GM23338 (cell line): ENCODE data around the gene MGRN1. TPM values are rescaled to one million over a fixed set of nuclear protein-coding genes. Genes with fewer than 3 reads are reported as not detected.

Experiments
- ATAC-seq: fragments of 200-7000 bp; cut with Tn5 transposase; 3 replicates; pipeline ENCODE4 v1.9.1; 2020
- DNase-seq: peaks from one replicate; pipeline ENCODE4 v3.0.0-alpha.2; 2015; ENCODE audit warnings: low spot score
- H2AFZ ChIP-seq: fragments of 200-600 bp; sonication (generic); 2 replicates; pipeline ENCODE4 v1.8.0; 2016; ENCODE audit warnings: antibody characterized with exemption, mild to moderate bottlenecking, moderate library complexity
- H3F3A ChIP-seq: fragments of 200-600 bp; sonication (generic); replicated peaks from 2 replicates; pipeline ENCODE4 v1.8.0; 2017; ENCODE audit warnings: antibody characterized with exemption, mixed run types, low read depth
- H3K27ac ChIP-seq: fragments of 200-600 bp; sonication (generic); 2 replicates; pipeline ENCODE4 v1.6.1; 2016; ENCODE audit warnings: low read depth
- H3K27me3 ChIP-seq: fragments of 200-600 bp; sonication (generic); 2 replicates; pipeline ENCODE4 v1.8.0; 2016; ENCODE audit warnings: mild to moderate bottlenecking, mixed run types, moderate library complexity; ENCODE audit not compliant: insufficient read depth
- H3K36me3 ChIP-seq: fragments of 200-600 bp; sonication (generic); 2 replicates; pipeline ENCODE4 v1.8.0; 2016; ENCODE audit warnings: mild to moderate bottlenecking; ENCODE audit not compliant: insufficient read depth
- H3K4me1 ChIP-seq: fragments of 200-600 bp; sonication (generic); 2 replicates; pipeline ENCODE4 v1.8.0; 2016; ENCODE audit warnings: mild to moderate bottlenecking, moderate library complexity; ENCODE audit not compliant: insufficient read depth
- H3K4me2 ChIP-seq: fragments of 200-600 bp; sonication (generic); 2 replicates; pipeline ENCODE4 v1.7.1; 2017; ENCODE audit warnings: mixed run types
- H3K4me3 ChIP-seq: fragments of 200-600 bp; sonication (generic); 2 replicates; pipeline ENCODE4 v1.6.1; 2016; ENCODE audit warnings: mixed run types
- H3K79me2 ChIP-seq: fragments of 200-600 bp; sonication (generic); replicated peaks from 2 replicates; pipeline ENCODE4 v1.8.0; 2017; ENCODE audit warnings: mild to moderate bottlenecking; ENCODE audit not compliant: insufficient read depth
- H3K9me2 ChIP-seq: fragments of 200-600 bp; sonication (generic); 2 replicates; pipeline ENCODE4 v1.8.0; 2017; ENCODE audit not compliant: insufficient read depth
- H4K20me1 ChIP-seq: fragments of 200-600 bp; sonication (generic); replicated peaks from 2 replicates; pipeline ENCODE4 v1.8.0; 2017; ENCODE audit warnings: mild to moderate bottlenecking; ENCODE audit not compliant: insufficient read depth
- H3K27ac Mint-ChIP-seq: 2 replicates; pipeline ENCODE4 v1.8.0; 2020; ENCODE audit warnings: inconsistent platforms, mild to moderate bottlenecking, moderate library complexity, mixed read lengths
- H3K27me3 Mint-ChIP-seq: 3 replicates; pipeline ENCODE4 v1.8.0; 2022; ENCODE audit warnings: low read depth, mild to moderate bottlenecking, moderate library complexity, mixed read lengths, inconsistent platforms; ENCODE audit not compliant: insufficient read depth, poor library complexity
- H3K36me3 Mint-ChIP-seq: 3 replicates; pipeline ENCODE4 v1.8.0; 2021; ENCODE audit warnings: low read depth, mild to moderate bottlenecking, inconsistent platforms, moderate library complexity, mixed read lengths
- H3K4me1 Mint-ChIP-seq: 3 replicates; pipeline ENCODE4 v1.8.0; 2020; ENCODE audit warnings: mild to moderate bottlenecking, inconsistent platforms, mixed read lengths
- H3K4me3 Mint-ChIP-seq: 3 replicates; pipeline ENCODE4 v1.8.0; 2021; ENCODE audit warnings: moderate library complexity, mild to moderate bottlenecking, inconsistent platforms, mixed read lengths
- H3K9me3 Mint-ChIP-seq: 3 replicates; pipeline ENCODE4 v1.8.0; 2020; ENCODE audit warnings: moderate library complexity, mild to moderate bottlenecking, inconsistent platforms, mixed read lengths
- CREB1 ChIP-seq: fragments of 250-450 bp; sonication (Bioruptor Pico); IDR thresholded peaks from 2 replicates; pipeline ENCODE4 v1.5.0; 2020; ENCODE audit warnings: low read depth, mild to moderate bottlenecking, moderate library complexity
- CTCF ChIP-seq, 2 experiments: fragments of 200-600 bp in 1 of 2; sonication (generic) in 1 of 2; conservative IDR thresholded peaks; 2 replicates each; pipeline versions ENCODE4 v1.5.1 to v1.6.1; 2016 to 2017; ENCODE audit warnings: antibody characterized with exemption in 2 of 2, low read depth in 2 of 2, mild to moderate bottlenecking in 2 of 2, moderate library complexity in 1 of 2
- ETS1 ChIP-seq: IDR thresholded peaks from 2 replicates; pipeline ENCODE4 v1.6.1; 2016; ENCODE audit warnings: antibody characterized with exemption
- EZH2phosphoT487 ChIP-seq: fragments of 200-600 bp; sonication (generic); IDR thresholded peaks from one replicate; pipeline ENCODE4 v1.8.1; 2018; ENCODE audit warnings: antibody characterized with exemption; ENCODE audit not compliant: unreplicated experiment
- JUNB ChIP-seq: IDR thresholded peaks from one replicate; pipeline ENCODE4 v1.6.1; 2016; ENCODE audit warnings: antibody characterized with exemption; ENCODE audit not compliant: unreplicated experiment
- POLR2AphosphoS5 ChIP-seq: IDR thresholded peaks from 2 replicates; pipeline ENCODE4 v1.6.1; 2016; ENCODE audit warnings: antibody characterized with exemption, low read depth
- REST ChIP-seq: IDR thresholded peaks from one replicate; pipeline ENCODE4 v1.6.1; 2018; ENCODE audit warnings: antibody characterized with exemption; ENCODE audit not compliant: unreplicated experiment
- STAT1 ChIP-seq: IDR thresholded peaks from one replicate; pipeline ENCODE4 v1.6.1; 2016; ENCODE audit warnings: antibody characterized with exemption; ENCODE audit not compliant: unreplicated experiment
- ZNF331 ChIP-seq: fragments of 250-450 bp; sonication (Bioruptor Pico); IDR thresholded peaks from 2 replicates; pipeline ENCODE4 v1.5.0; 2020; ENCODE audit warnings: low read depth, mild to moderate bottlenecking, moderate library complexity
- ZNF462 ChIP-seq: fragments of 250-450 bp; sonication (Bioruptor Pico); IDR thresholded peaks from 2 replicates; pipeline ENCODE4 v1.5.0; 2020; ENCODE audit warnings: mild to moderate bottlenecking, moderate library complexity
- polyA plus RNA-seq: library from polyadenylated mRNA; unstranded; fragments of >200 nt; fragmentation: Nextera tagmentation; extraction: Ambion mirVana; gene quantifications from 2 replicates; pipeline ENCODE4 v1.2.1, GENCODE V29; 2016
- total RNA-seq: library from RNA; depleted of rRNA; stranded (reverse); fragments of >200 nt; shearing (Covaris generic); gene quantifications from 2 replicates; pipeline ENCODE4 v1.2.3, GENCODE V29; 2014

MGRN1 gene
- total and polyA plus RNA-seq, 2 experiments from 2014 or later, result 13.1 to 71.8 TPM

- no peaks in the 10 kb centered on the region for H3K9me3 Mint-ChIP-seq
- peaks cover 11% of the 10 kb centered on the region for H3K27me3 Mint-ChIP-seq
- Histone ChIP-seq H3K27me3 (no peaks in the 10 kb centered on the region), H3K9me2 (no peaks in the 10 kb centered on the region), H3K4me1 (no peaks in the 10 kb centered on the region), H3K27ac (no peak overlapping the region), H2AFZ (no peak overlapping the region), H3K79me2 (no peaks in the 10 kb centered on the region), H3F3A (no peaks in the 10 kb centered on the region), H3K4me3 (no peak overlapping the region), H4K20me1 (no peaks in the 10 kb centered on the region), H3K4me2 (no peak overlapping the region), H3K36me3 (no peaks in the 10 kb centered on the region)
- peaks cover 13% of the 10 kb centered on the region; the same call in 2 of the 3 replicates for H3K36me3 Mint-ChIP-seq
- ATAC-seq, result no peak
- DNase-seq, result no peak
- no peaks in the 10 kb centered on the region for H3K4me1 Mint-ChIP-seq
- H3K27ac Mint-ChIP-seq, result no peak overlapping the region
- no peak for TF ChIP-seq POLR2AphosphoS5
- TF ChIP-seq REST, result no peak
- TF ChIP-seq JUNB, result no peak
- TF ChIP-seq ZNF331 (CRISPR knock-in tag), result no peak
- TF ChIP-seq ZNF462 (CRISPR knock-in tag), result no peak
- no peak for TF ChIP-seq ETS1
- no peak for TF ChIP-seq CREB1 (CRISPR knock-in tag)
- no peak for TF ChIP-seq STAT1
- no peak for TF ChIP-seq EZH2phosphoT487
- no peak for TF ChIP-seq CTCF (conservative IDR thresholded peaks at IDR 0.05; ENCODE audit: low read depth in 2 of 2)
- H3K4me3 Mint-ChIP-seq, result no peak overlapping the region
Measured at GRCh38 chr16:4684763-4685162, 60.1 kb downstream of the MGRN1 start.
